GM19035 (cell line): ENCODE measurements around the gene CALML4.
"Not testable (repeated sequence)": the region's sequence is repeated elsewhere in the genome, so short reads cannot be mapped to it uniquely, and the experiment has no call there.

Experiments used
- ATAC-seq: cut with Tn5 transposase; IDR thresholded peaks from one replicate; pipeline ENCODE4 v1.9.1; 2021; ENCODE audit not compliant: unreplicated experiment

The CALML4 gene, protein sequence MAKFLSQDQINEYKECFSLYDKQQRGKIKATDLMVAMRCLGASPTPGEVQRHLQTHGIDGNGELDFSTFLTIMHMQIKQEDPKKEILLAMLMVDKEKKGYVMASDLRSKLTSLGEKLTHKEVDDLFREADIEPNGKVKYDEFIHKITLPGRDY

DNA sequence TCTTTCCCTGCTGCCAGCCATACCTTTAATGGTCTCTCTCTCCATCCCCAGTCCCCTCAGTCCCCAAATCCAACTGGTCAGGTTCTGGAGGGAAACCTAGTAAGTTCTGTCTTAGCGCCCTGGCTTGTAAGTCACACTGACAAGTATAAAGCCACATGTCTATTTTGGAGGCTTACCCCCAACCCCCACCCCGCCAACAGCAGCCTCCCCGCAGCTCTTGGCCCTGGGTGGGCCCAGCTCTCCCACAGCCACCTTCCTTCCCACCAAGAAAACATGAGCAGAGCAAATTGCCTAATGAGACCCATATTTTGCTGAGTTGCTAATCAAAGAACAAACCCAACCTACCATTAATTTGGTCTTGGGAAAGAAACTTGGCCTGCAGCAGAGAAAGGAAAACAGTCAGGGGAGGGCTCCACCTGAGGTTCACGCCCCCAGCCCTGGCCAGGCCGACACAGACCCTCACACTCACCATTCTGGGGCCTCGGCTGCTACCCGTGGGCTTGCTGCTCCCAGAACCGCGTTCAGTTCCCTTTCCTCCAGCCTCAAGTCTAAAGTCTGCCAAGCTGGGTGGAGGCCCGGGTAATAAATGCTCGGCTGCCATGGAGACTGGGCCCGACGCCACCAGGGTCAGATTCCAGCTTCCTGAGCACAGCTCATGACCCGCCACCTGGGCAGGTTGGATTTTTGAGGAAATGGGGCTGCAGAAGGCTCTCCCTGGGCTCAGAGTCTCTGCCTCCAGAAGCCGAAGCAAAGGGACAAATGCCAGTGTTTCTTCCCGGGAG, at the start of gene CALML4:
Gene CALML4, minus strand, starts transcription at position 557 of the 782 bp plus-strand sequence. Its CDS starts 85 bp downstream, at position 472.
- no peak for ATAC-seq

DNA sequence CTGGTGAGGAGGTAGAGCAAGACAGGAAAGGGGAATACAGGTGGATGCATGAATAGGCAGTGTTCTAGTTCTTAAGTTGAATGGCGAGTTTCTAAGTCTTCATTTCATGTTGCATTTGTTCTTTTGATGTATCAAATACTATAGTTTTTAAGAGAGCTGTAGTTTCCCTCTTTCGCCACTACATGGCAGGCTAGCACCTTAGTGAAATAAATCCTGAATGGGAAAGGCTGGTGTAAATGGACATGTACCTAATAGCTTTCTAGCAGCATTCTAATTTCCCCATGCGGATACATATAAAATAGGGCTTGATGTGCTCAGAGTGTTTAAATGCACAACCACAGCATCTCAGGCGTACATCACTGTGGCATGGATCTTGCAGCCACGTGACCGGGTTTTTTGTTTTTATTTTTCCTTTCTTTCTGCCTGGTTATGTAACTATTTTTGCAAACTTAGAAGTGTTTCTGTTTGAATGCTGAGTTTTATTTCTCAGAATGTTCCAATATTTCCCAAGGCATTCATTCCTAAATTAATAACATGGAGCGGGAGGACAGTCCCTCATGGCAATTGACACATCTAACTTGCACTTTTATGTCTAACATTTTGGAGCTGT, 47.9 kb upstream of the CALML4 start:
- ATAC-seq = no peak

DNA sequence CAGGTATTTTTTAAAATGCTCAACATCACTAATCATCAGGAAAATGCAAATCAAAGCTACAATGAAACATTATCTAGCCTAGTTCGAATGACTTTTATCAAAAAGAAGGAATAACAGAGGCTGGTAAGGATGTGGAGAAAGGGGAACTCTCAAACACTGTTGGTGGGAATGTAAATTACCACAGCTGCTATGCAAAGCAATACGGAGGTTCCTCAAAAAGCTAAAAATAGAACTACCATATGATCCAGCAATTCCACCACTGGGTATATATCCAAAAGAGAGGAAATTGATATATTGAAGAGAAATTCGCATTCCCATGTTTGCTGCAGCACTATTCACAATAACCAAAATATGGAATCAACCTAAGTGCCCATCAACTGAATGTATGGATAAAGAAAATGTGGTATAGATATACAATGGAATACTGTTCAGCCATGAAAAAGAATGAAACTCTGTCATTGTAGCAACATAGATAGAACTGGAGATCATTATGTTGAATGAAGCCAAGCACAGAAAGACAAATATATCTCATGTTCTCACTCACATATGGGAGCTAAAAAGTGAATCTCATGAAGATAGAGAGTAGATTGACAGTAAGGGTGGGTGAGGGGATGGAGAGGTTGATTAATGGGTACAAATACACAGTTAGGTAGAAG, 44.1 kb upstream of the CALML4 start:
- ATAC-seq = no peak

DNA sequence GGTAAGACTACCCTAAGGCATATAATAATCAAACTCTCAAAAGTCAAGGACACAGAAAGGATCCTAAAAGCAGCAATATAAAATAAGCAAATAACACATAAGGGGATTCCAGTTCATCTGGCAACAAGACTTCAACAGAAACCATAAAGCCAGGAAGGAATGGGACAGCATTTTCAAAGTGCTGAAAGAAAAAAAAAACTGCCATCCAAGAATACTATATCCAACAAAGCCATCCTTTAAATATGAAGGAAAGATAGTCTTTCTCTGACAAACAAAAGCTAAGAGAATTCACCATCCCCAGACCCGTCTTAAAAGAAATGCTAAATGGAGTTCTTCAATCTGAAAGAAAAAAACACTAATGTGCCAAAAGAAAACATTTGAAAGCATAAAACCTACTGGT, 39.1 kb upstream of the CALML4 start:
- no peak for ATAC-seq

DNA sequence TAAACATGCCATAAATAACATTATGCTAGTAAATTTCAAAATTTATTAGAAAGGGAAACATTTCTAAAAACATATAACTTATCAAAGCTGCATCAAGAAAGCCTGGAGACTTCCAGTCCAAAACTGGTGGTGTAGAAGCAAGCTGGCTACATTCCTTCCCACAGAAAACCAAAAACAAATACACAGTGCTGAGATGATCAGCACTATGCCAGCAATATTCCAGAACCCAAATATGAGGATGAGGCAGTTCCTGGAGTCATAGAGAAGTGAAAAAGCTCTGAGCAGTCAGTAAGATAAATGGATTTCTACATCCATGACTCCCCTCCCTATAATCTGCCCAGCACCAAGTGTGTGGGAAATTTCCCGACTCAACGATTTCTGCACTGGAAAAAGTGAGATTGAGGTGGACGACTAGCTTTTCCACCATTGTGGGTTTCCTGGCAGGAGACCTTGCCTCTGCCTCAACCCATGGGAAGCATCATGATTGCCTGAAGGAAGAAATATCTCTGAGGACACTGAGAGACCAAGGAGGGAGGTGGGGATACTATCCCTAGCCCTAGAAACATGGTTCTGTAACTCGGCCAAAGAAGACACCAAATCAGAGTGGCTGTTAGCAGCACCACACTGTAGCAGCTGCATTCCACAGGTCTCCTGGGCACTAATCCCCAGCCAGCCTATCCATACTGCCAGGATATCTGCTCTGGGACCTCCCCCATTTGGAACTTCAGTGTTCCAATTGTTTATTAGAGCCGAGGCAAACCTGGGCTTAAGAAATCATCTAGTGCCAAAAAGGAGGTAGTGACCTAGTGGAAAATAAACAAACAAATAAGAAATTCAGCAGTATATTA, 36.2 kb upstream of the CALML4 start:
- no peak for ATAC-seq

DNA sequence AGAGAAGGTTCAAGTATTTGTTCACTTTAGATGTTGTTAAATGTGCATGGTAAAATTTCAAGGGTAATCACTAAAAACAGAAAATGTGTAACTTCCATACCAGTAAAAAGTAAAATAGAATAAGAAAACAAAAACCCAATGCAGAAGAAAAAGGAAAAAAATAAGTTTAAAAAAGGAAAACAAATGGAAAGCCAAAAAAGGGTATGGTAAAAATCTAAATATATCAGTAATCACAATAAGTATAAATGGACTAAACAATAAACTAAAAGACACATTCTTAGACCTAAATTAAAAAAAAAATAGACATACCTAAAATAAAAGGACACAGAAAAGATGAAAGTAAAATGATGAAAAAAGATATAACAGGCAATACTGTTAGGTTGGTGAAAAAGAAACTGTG, 33.9 kb upstream of the CALML4 start:
- no peak for ATAC-seq

DNA sequence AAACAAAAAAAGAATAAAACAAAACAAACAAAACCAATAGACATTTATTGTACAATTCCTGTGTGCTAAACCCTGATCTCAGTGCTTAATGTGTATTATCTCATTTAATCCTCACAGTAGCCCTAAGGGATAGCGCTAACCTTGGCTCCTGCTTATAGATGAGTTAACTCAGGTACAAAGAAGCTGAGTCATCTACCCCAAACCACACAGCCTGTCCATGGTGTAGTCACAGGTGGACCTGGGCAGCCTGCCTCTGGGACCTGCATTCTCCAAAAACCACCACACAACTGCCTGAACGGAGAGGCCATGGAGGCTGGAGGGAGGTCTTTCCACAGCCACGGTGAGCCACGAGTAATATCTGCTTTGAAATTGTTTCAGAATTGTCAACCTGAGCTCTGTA, 29.9 kb upstream of the CALML4 start:
- no peak for ATAC-seq

DNA sequence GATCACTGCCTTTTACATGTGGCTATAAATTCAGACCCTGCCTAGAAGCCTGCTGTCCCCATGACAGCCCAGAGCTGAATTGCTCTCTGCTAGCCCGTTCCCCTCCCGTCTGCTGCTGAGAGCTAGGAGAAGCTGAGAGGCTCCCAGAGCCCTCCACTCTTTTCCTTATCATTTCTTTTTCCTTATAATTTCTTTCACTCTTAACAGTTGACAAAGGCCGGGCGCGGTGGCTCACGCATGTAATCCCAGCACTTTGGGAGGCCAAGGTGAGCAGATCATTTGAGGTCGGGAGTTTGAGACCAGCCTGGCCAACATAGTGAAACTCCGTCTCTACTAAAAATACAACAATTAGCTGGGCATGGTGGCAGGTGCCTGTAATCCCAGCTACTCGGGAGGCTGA, 29.4 kb upstream of the CALML4 start:
- not testable (repeated sequence) for ATAC-seq

DNA sequence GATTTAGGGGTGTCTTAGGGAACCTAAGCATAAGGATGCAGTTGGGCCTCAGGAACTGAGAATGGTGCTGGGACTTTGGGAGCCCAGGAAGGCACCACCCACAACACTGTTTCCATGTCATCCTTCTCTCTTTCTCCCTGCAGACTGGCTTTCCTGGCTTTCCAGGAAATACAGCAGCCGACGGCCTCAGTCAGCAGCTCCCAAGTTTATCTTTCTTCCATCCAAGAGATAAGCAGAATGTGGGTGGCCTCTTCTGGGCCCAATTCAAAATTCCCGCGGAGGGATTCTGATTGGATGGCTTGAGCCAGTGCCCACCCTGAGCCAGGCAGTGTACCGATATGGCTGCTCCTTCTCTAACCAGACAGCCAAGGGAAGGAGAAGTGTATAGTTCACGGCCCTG, 28.9 kb upstream of the CALML4 start:
- no peak for ATAC-seq

DNA sequence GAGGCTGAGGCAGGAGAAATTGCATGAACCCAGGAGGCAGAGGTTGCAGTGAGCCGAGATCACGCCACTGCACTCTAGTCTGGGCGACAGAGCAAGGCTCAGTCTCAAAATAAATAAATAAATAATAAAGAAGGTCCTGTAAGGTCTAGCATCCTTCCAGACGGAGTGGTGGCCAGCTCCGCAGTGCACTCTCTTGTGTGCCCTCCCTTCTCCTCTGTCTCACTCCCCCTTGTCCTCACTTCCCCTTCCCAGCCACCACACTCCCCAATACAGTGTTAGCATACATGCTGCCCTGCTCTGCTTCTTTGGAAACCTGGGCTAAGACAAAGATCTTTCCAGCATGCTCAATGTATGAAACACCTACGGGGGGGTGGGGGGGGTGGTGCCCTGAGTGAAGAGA, 27.8 kb upstream of the CALML4 start:
- ATAC-seq = no peak

DNA sequence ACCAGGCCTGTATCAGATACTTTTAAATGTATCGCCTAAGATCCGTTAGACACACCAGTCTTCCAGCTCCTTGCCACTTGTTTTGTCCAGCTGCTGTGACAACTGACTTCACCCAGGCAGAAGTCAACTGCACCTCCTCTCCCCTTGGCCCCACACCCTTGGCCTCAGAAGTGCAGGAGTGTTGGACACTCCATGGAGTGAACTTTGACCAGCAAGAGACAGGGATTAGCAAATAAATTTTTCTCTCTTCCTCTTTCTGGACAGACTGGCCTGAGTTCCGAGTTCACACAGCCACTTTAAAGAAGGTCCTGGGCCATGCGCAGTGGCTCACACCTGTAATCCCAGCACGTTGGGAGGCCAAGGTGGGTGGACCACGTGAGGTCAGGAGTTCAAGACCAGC, 27.3 kb upstream of the CALML4 start:
- no peak for ATAC-seq

DNA sequence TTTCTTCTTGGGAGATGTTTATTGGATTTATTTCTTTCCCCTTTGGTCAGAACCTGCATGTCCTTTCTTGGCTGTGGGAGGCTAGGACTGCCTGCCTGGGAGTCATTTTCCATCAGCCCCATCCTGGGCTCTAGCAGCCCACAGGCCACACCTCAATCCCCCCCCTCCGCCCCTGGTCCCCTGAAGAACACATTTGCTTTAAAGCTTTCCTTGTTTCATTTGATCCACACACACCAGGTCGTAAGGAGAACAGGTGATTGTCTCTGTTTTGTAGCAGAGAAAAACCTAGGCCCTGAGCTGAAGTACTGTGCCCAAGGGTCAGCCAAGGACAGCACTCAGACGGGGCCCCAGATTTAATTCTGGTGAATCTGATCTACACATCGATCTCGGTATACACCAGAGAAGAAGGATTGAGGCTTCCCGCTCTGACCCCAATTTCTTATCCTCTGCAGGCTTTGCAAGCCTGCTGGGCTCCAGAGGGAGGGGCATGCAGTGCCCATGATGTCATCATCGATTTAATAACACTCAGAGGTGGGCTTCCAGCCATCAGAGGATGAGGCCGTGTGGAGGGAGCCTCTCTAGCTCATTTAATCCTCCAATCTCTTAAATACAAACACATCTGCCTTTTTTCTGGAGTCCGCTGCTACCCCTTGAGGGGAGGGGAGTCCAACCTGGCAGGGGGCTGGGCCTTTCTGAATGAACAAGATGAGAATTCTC, 26.1 kb upstream of the CALML4 start:
- ATAC-seq = no peak

DNA sequence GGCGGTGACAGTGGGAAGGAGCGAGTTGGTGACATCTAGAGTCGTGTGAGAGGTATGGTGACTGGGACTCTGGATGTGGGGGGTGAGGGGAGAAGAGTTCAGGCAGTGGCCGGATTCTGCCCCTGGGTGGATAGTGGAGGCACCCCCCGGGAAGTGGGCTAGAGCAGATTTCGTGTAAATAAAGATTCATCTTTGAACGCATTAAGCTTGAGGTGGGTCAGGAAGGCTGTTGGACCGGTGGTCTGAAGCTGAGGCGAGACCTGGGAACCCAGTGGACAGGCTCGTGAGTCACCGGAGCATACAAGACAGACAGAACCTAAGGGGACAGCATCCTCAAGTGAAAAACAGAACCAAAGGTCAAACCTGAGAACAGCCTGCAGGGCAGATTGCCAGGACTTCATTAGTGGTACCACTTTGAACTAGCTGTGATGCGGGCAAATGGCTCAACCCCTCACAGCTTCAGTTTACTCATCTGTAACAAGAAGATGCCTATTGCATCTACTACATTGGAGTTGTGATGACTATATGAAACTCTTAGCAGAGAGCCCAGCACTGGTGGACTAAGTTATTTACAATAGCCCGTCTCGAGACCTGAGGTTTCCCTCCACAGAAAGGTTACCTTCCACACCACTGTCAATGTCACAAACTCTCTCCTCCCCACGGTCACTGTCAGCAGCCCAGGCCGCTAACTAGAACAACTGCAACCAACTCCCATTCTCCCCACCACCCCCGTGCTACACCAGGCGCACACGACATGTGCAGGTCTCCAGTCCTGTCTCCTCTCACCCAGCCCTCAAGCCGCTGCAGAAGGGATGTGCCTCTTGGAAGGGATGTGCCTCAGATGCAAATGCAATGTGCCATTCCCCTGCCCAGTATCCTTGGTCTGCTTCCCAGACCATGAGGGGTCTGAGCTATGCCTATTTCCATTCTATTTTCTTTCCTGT, 25.3 kb upstream of the CALML4 start:
- no peak for ATAC-seq

DNA sequence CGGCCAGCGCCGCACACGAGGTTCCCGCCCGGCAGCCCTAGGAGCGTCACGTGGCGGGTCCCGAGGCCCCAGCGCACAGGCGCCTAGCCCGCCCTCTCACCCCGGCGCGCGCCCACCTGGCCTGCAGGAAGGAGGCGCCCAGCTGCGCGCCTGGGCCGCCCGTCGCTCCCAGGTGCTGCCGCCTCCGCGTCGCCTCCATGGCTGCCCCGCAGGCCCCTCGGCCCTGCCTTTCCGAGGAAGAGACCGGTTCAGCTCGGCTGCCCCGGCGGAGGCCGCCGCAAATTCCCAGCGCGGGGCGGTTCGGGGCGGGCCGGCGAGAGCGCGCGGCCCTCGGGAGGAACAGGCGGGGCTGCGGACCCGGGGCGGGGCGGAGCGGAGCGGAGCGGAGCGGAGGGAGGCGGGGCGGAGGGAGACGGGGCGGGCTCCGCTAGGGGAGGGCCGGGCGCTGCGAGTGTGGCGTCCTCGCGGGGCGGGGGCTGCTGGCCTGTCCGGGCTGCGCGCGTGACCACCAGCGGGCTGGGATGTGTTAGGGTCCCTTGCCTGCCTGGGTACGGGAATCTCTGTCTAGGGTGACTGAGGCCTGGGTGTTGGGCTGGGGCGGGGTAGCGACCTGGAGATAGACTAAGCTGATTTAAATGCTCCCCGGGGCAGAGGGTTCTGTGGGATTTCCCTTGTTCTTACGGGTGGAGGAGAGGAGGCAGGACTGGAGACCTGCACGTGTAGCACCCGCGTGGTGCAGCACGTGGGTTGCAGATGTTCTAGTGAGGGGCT, 24.4 kb upstream of the CALML4 start, which contains the start of gene CLN6:
Gene CLN6, minus strand, starts transcription at position 343 of the 771 bp plus-strand sequence. Its CDS starts 144 bp downstream, at position 199.
- peak; percentile 75 for ATAC-seq

DNA sequence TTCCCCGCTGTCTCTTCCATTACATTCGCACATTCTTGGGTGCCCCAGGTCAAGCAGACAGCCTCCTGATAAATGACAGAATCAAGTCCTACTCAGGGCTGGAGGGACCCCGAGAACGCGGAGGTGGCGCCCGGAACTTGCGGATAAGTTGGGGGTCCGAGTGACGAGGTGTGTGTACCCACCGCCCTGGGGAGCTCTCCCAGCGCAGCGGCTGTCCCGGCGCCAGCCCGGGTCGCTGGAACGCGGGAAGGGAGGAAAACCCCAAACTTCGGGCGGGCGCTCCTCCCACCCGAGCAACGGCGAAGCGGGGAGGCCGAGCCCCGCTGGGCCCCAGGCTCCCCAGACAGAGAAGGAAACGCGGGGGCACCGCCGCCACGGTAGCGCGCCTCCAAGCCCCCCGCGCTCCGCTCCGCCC, 23.8 kb upstream of the CALML4 start:
- ATAC-seq = no peak

DNA sequence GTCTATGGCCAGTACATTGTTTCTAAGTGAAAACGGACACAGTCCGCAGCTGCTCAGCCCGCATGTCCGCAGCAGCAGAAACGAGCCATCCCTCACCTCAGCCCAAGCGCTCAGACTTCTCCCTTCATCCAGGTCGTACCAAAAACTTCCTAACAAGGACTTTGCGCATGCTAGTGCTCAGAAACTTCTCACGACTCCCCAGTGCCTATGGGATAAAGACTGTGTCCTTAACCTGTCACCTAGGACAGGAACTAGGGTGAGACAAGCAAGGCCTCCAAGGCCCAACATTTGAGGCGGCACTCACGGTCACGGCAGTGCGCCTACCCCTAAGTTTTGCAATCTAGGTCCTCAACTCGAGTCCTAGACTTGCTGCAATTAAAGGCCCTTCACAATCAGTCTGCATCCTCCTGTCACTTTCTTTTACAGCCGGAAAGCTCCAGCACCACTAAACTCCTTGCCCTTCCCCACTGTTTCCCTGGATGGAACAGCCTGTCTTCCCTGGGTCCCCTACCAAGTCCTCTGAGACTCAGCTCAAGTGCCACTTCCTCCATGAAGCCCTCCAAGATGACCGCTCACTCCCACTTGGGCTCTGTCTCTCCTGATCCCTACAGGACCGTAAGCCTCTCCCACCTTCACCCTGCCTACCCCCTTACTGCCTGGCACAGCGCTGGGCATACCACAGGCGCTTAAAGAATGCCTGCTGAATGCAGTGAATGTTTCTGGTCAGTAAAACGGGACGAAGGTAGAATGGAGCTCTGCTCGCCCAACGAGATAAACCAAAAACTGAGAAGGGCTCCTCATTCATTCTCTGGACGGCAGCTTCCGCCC, 23.2 kb upstream of the CALML4 start:
- no peak for ATAC-seq

DNA sequence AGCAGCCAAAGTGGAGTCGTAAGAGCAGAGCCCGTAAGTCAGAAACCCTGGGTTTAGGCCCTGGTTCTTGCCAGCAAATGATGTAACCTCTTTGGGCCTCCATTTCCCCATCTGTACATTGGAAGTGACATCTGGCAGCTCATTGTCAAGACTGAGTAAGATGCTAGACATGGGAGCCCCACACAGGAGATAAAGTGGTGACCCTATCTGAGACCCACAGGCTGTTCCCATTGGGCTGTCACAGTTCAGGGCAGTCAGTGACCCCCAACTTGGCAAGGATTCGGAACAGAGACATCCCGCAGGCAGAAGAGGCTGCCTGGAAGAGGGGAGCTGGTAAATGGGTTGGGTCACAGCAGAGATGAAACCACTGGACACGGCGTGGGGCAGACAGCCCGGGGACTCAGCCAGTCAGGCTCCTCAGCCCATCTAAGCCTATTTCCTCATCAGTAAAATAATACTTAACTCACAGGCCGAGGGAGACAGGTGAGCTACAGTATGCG, 22.6 kb upstream of the CALML4 start:
- ATAC-seq = no peak
